Caco-2 (cell line): ENCODE results near the gene PSEN1. TPM values are rescaled to one million over a fixed set of nuclear protein-coding genes. Genes with fewer than 3 reads are reported as not detected.
A peak's percentile ranks its signal among the peaks of the same experiment; 100 is the strongest.

ENCODE experiments used
- Bru-seq: library from RNA; stranded (reverse); fragments of 400-500 nt; gene quantifications from one replicate; lab custom pipeline; 2021; lab: Mats Ljungman, UMichigan
- BruChase-seq, 2 experiments: library from RNA; stranded (reverse); fragments of 400-500 nt; gene quantifications; one replicate each; lab custom pipeline; 2021; lab: Mats Ljungman, UMichigan
- BruUV-seq: library from RNA; stranded (reverse); fragments of 400-500 nt; replicated peaks from 2 replicates; lab custom pipeline; 2021; lab: Mats Ljungman, UMichigan
- CTCF ChIA-PET: fragments of 300-600 bp; sonication (Branson Sonifier 250); formaldehyde crosslinking; loops from one replicate; lab custom pipeline; 2022; ENCODE audit warnings: antibody characterized with exemption; lab: Charles Lee
- POLR2A ChIA-PET: fragments of 300-600 bp; sonication (Branson Sonifier 250); formaldehyde crosslinking; loops from one replicate; lab custom pipeline; 2022; ENCODE audit warnings: antibody characterized with exemption; lab: Charles Lee
- DNase-seq, 2 experiments: peaks; one replicate each; pipeline versions ENCODE4 v3.0.0 to v3.0.0-alpha.2; 2020 to 2022
- H3K27me3 ChIP-seq: replicated peaks from 2 replicates; pipeline ENCODE4 v1.6.0; 2011; ENCODE audit warnings: low read length; ENCODE audit not compliant: control insufficient read depth, insufficient read depth
- H3K36me3 ChIP-seq: 2 replicates; pipeline ENCODE4 v1.5.1; 2011; ENCODE audit warnings: low read length; ENCODE audit not compliant: control insufficient read depth, insufficient read depth
- H3K4me1 ChIP-seq: fragments of 250-450 bp; sonication (Bioruptor Pico); 2 replicates; pipeline ENCODE4 v1.5.1; 2020; ENCODE audit warnings: mild to moderate bottlenecking
- H3K4me3 ChIP-seq: 2 replicates; pipeline ENCODE4 v1.5.1; 2011; ENCODE audit warnings: low read depth, mild to moderate bottlenecking, control low read depth, low read length
- H3K9me3 ChIP-seq: fragments of 250-450 bp; sonication (Bioruptor Pico); 2 replicates; pipeline ENCODE4 v1.5.1; 2020; ENCODE audit warnings: mild to moderate bottlenecking, moderate library complexity
- H3K27ac Mint-ChIP-seq: one replicate; pipeline ENCODE4 v1.8.0; 2022; ENCODE audit warnings: mixed read lengths; ENCODE audit not compliant: unreplicated experiment
- H3K27me3 Mint-ChIP-seq: one replicate; pipeline ENCODE4 v1.8.0; 2022; ENCODE audit warnings: mixed read lengths; ENCODE audit not compliant: insufficient read depth, unreplicated experiment
- H3K36me3 Mint-ChIP-seq: one replicate; pipeline ENCODE4 v1.8.0; 2022; ENCODE audit warnings: mild to moderate bottlenecking, mixed read lengths; ENCODE audit not compliant: insufficient read depth, unreplicated experiment
- H3K4me1 Mint-ChIP-seq: one replicate; pipeline ENCODE4 v1.8.0; 2022; ENCODE audit warnings: low read depth, mixed read lengths; ENCODE audit not compliant: unreplicated experiment
- H3K4me3 Mint-ChIP-seq: one replicate; pipeline ENCODE4 v1.8.0; 2022; ENCODE audit warnings: mild to moderate bottlenecking, moderate library complexity, mixed read lengths; ENCODE audit not compliant: unreplicated experiment
- H3K9me3 Mint-ChIP-seq: one replicate; pipeline ENCODE4 v1.8.0; 2022; ENCODE audit warnings: mixed read lengths; ENCODE audit not compliant: unreplicated experiment
- CTCF ChIP-seq, 2 experiments: fragments of 200-600 bp in 1 of 2; IDR thresholded peaks; 1 replicate in 1 of 2; 2 replicates in 1 of 2; pipeline versions ENCODE4 v1.5.1 to v1.8.0; 2011 to 2022; ENCODE audit warnings: antibody characterized with exemption in 1 of 2, control low read depth in 1 of 2, inconsistent platforms in 1 of 2, low read depth in 1 of 2, low read length in 1 of 2, mild to moderate bottlenecking in 1 of 2, moderate library complexity in 1 of 2; ENCODE audit not compliant: insufficient read depth in 1 of 2, severe bottlenecking in 1 of 2, unreplicated experiment in 1 of 2
- intact Hi-C: fragments of 100-400 bp; cut with micrococcal nuclease; formaldehyde crosslinking; loops from one replicate; pipeline ENCODE4 v1.10.0; 2022; ENCODE audit not compliant: unreplicated experiment
- long read RNA-seq: library from polyadenylated mRNA; stranded (forward); transcript quantifications from one replicate; pipeline ENCODE4 v2.0.0, GENCODE V29; 2022
- total RNA-seq: library from RNA; stranded (reverse); gene quantifications from 2 replicates; pipeline ENCODE4 v1.2.3, GENCODE V29; 2022

The PSEN1 gene
- total RNA-seq (74.8 and 76.8 TPM in 2 replicates), Bru-seq, nascent RNA (percentile 79 among the genes with signal in this experiment), BruChase-seq, experiment 1, labeled RNA remaining after a 2-hour chase (percentile 80 among the genes with signal in this experiment), BruChase-seq, experiment 2, labeled RNA remaining after a 6-hour chase (percentile 88 among the genes with signal in this experiment)
- long read RNA-seq, full-length matches to known transcripts = 71 of 95 reads
- long read RNA-seq, partial matches to known transcripts = 5 of 95 reads
- long read RNA-seq, other reads (novel, unspliced or antisense) = 19 of 95 reads

GRCh38 chr14:73136387-73137225 lies at the start of gene PSEN1:
Gene PSEN1, plus strand, starts transcription at chr14:73136507. Its CDS starts 11,513 bp downstream, at chr14:73148020.
- Mint-ChIP-seq H3K27ac (peak within 1 kb of the TSS; percentile 78), H3K9me3 (peaks cover 16% of the 10 kb centered on the region), H3K4me1 (peaks cover 8% of the 10 kb centered on the region), H3K27me3 (no peaks in the 10 kb centered on the region), H3K36me3 (peaks cover 35% of the 10 kb centered on the region), H3K4me3 (peak within 1 kb of the TSS; percentile 74)
- H3K9me3 ChIP-seq = no peaks in the 10 kb centered on the region
- BruUV-seq = TSS peak; percentile 74
- intact Hi-C loops = no loop called here
- H3K4me1 ChIP-seq = no peaks in the 10 kb centered on the region
- no peak for TF ChIP-seq CTCF (IDR thresholded peaks at IDR 0.05; ENCODE audit: insufficient read depth in 1 of 2, low read depth in 1 of 2, low read length in 1 of 2, severe bottlenecking in 1 of 2, unreplicated experiment in 1 of 2)
- H3K36me3 ChIP-seq = no peaks in the 10 kb centered on the region
- CTCF ChIA-PET = interaction anchor here (0.7 to 1.2 kb wide), 4 partner anchors 11 to 623 kb away, joined by 3 to 7 read pairs (median 4); no protein-coding TSS in a partner anchor
- POLR2A ChIA-PET = interaction anchor here (0.6 to 1.3 kb wide), 14 partner anchors 11 to 1556 kb away, joined by 3 to 24 read pairs (median 5); partner anchors contain the start of genes RBM25, RIOX1 and ZFYVE1
- peak within 1 kb of the TSS; percentile 82 for H3K4me3 ChIP-seq
- peak; percentile 96 to 98 for DNase-seq
- no peaks in the 10 kb centered on the region for H3K27me3 ChIP-seq

DNA sequence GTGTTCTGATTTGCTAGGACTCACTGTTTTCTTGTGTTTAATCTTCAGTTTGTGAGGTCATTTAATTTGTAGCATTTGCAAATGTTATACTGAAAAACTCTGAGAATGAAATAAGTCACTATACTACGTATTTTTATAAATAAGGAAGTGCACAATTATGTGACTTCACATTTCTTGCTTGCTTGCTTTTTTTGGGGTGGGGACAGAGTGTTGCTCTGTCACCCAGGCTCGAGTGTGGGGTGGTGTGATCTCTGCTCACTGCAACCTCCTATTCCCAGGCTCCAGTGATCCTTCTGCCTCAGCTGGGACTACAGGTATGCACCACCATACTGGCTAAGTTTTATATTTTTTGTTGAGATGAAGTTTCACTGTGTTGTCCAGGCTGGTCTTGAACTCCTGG lies 45.3 kb upstream of the PSEN1 start:
- Histone ChIP-seq H3K36me3 (no peaks in the 10 kb centered on the region; the same call in 1 of the 2 replicates), H3K27me3 (no peaks in the 10 kb centered on the region), H3K4me3 (no peak overlapping the region), H3K4me1 (no peaks in the 10 kb centered on the region), H3K9me3 (no peaks in the 10 kb centered on the region; the same call in 1 of the 2 replicates)
- peaks cover 9% of the 10 kb centered on the region for H3K9me3 Mint-ChIP-seq
- ChIA-PET CTCF (no interaction called here), POLR2A (no interaction called here)
- H3K4me3 Mint-ChIP-seq = no peak overlapping the region
- peaks cover 89% of the 10 kb centered on the region for H3K36me3 Mint-ChIP-seq
- no peak overlapping the region for H3K27ac Mint-ChIP-seq
- intact Hi-C loops = no loop called here
- no peaks in the 10 kb centered on the region for H3K27me3 Mint-ChIP-seq
- H3K4me1 Mint-ChIP-seq = no peaks in the 10 kb centered on the region
- BruUV-seq = no TSS peak
- DNase-seq = no peak
- TF ChIP-seq CTCF (IDR thresholded peaks at IDR 0.05; ENCODE audit: insufficient read depth in 1 of 2, low read depth in 1 of 2, low read length in 1 of 2, severe bottlenecking in 1 of 2, unreplicated experiment in 1 of 2) = no peak

DNA sequence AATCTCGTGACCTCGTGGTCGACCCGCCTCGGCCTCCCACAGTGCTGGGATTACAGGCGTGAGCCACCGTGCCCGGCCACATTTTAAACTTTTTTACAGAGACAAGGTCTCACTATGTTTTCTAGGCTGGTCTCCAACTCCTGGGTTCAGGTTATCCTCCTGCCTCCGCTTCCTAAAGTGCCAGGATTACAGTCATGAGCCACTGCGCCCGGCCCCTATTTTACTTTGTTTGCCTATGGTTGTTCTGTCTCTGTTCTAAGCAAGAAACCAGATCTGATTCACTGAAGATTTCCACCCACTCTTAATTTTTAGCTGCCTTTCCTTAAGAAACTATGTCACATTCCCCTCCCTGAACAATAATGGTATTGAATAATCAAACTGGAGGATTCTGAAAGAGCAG lies 38.9 kb upstream of the PSEN1 start:
- TF ChIP-seq CTCF (IDR thresholded peaks at IDR 0.05; ENCODE audit: insufficient read depth in 1 of 2, low read depth in 1 of 2, low read length in 1 of 2, severe bottlenecking in 1 of 2, unreplicated experiment in 1 of 2) = no peak

More for the DNA sequence above, 38.9 kb upstream of the PSEN1 start:
- intact Hi-C loops = no loop called here
- Histone ChIP-seq H3K4me3 (no peak overlapping the region), H3K4me1 (no peaks in the 10 kb centered on the region), H3K36me3 (no peaks in the 10 kb centered on the region; the same call in 1 of the 2 replicates), H3K27me3 (no peaks in the 10 kb centered on the region), H3K9me3 (no peaks in the 10 kb centered on the region)
- Mint-ChIP-seq H3K4me3 (no peak overlapping the region), H3K27me3 (no peaks in the 10 kb centered on the region), H3K4me1 (no peaks in the 10 kb centered on the region), H3K36me3 (peaks cover 84% of the 10 kb centered on the region), H3K27ac (no peak overlapping the region), H3K9me3 (no peaks in the 10 kb centered on the region)
- no TSS peak for BruUV-seq
- POLR2A ChIA-PET = no interaction called here
- CTCF ChIA-PET = no interaction called here
- DNase-seq = no peak
